SK-N-SH (cell line): ENCODE measurements around the gene GGT5. TPM values are rescaled to one million over a fixed set of nuclear protein-coding genes. Genes with fewer than 3 reads are reported as not detected.

Experiments used
- CTCF ChIA-PET: fragments of 300-600, 350-600 bp; formaldehyde crosslinking; extraction: SDS; loops from one replicate; lab custom pipeline; 2021; lab: Yijun Ruan, JAX
- POLR2A ChIA-PET: fragments of 350-600 bp; sonication (Branson Sonifier 250); formaldehyde crosslinking; extraction: SDS; loops from one replicate; lab custom pipeline; 2020; ENCODE audit warnings: antibody characterized with exemption, inconsistent platforms; lab: Yijun Ruan, JAX
- DNase-seq: peaks from one replicate; pipeline ENCODE4 v3.0.0; 2012
- H2AFZ ChIP-seq: fragments of 200-600 bp; sonication (generic); 2 replicates; pipeline ENCODE4 v1.8.1; 2016; ENCODE audit warnings: antibody characterized with exemption, mild to moderate bottlenecking, low read depth
- H3F3A ChIP-seq: fragments of 200-600 bp; sonication (generic); replicated peaks from 2 replicates; pipeline ENCODE3; 2016; ENCODE audit warnings: antibody characterized with exemption, mild to moderate bottlenecking; ENCODE audit not compliant: insufficient read depth
- H3K27ac ChIP-seq, 2 experiments: fragments of 200-500 bp in 1 of 2; fragments of 200-600 bp in 1 of 2; sonication (Bioruptor generic) in 1 of 2; sonication (generic), shearing (Covaris generic) in 1 of 2; 2 replicates each; pipeline versions ENCODE4 v1.5.1 to v1.6.1; 2014 to 2016; ENCODE audit warnings: low read depth in 2 of 2, inconsistent platforms in 1 of 2, low read length in 1 of 2, mild to moderate bottlenecking in 1 of 2, mixed read lengths in 1 of 2
- H3K27me3 ChIP-seq: fragments of 200-600 bp; sonication (generic), shearing (Covaris generic); 2 replicates; pipeline ENCODE4 v1.6.1; 2016; ENCODE audit warnings: mixed run types; ENCODE audit not compliant: insufficient read depth
- H3K36me3 ChIP-seq, 2 experiments: fragments of 200-500 bp in 1 of 2; fragments of 200-600 bp in 1 of 2; sonication (Bioruptor generic) in 1 of 2; sonication (generic) in 1 of 2; replicated peaks in 1 of 2; 2 replicates each; pipeline versions ENCODE3 to v1.5.1; 2014 to 2016; ENCODE audit warnings: low read length in 1 of 2, mild to moderate bottlenecking in 1 of 2; ENCODE audit not compliant: insufficient read depth in 2 of 2, control insufficient read depth in 1 of 2
- H3K4me1 ChIP-seq, 2 experiments: fragments of 200-500 bp in 1 of 2; fragments of 200-600 bp in 1 of 2; sonication (Bioruptor generic) in 1 of 2; sonication (generic), shearing (Covaris generic) in 1 of 2; 2 replicates each; pipeline versions ENCODE4 v1.5.1 to v1.6.1; 2014 to 2016; ENCODE audit warnings: low read depth in 1 of 2, low read length in 1 of 2, mixed run types in 1 of 2; ENCODE audit not compliant: insufficient read depth in 2 of 2, control insufficient read depth in 1 of 2
- H3K4me2 ChIP-seq: fragments of 200-600 bp; sonication (generic), shearing (Covaris generic); 2 replicates; pipeline ENCODE4 v1.6.1; 2017; ENCODE audit warnings: mixed run types
- H3K4me3 ChIP-seq, 2 experiments: fragments of 200-500 bp in 1 of 2; fragments of 200-600 bp in 1 of 2; sonication (Bioruptor generic) in 1 of 2; sonication (generic), shearing (Covaris generic) in 1 of 2; 2 replicates each; pipeline versions ENCODE4 v1.5.1 to v1.8.1; 2014 to 2016; ENCODE audit warnings: low read depth in 2 of 2, inconsistent platforms in 1 of 2, low read length in 1 of 2, mild to moderate bottlenecking in 1 of 2, mixed read lengths in 1 of 2, moderate library complexity in 1 of 2
- H3K79me2 ChIP-seq: fragments of 200-600 bp; sonication (generic); 2 replicates; pipeline ENCODE4 v1.8.1; 2017; ENCODE audit warnings: mild to moderate bottlenecking; ENCODE audit not compliant: insufficient read depth
- H3K9ac ChIP-seq: fragments of 200-600 bp; sonication (generic); 2 replicates; pipeline ENCODE4 v1.6.1; 2017; ENCODE audit warnings: mixed run types
- H3K9me2 ChIP-seq: fragments of 200-600 bp; sonication (generic); 2 replicates; pipeline ENCODE4 v1.6.1; 2017; ENCODE audit warnings: mixed run types
- H3K9me3 ChIP-seq: fragments of 200-600 bp; sonication (generic); 2 replicates; pipeline ENCODE4 v1.6.1; 2017; ENCODE audit warnings: mixed run types, mild to moderate bottlenecking, moderate library complexity
- H4K20me1 ChIP-seq: fragments of 200-600 bp; sonication (generic); 2 replicates; pipeline ENCODE4 v1.6.1; 2017; ENCODE audit warnings: mild to moderate bottlenecking, mixed run types; ENCODE audit not compliant: insufficient read depth
- CTCF ChIP-seq: fragments of 200-600 bp; sonication (generic); IDR thresholded peaks from 2 replicates; pipeline ENCODE4 v1.6.1; 2017; ENCODE audit warnings: antibody characterized with exemption, mild to moderate bottlenecking, moderate library complexity
- FOSL2 ChIP-seq: IDR thresholded peaks from 2 replicates; pipeline ENCODE4 v1.4.0; 2012; ENCODE audit warnings: low read depth, mild to moderate bottlenecking, moderate library complexity, borderline replicate concordance
- FOXJ3 ChIP-seq: sonication (generic); formaldehyde crosslinking; IDR thresholded peaks from 2 replicates; pipeline ENCODE4 v1.5.1; 2020; ENCODE audit warnings: mild to moderate bottlenecking, missing genetic modification reagents
- GABPA ChIP-seq: IDR thresholded peaks from 2 replicates; pipeline ENCODE4 v1.4.0; 2012; ENCODE audit warnings: low read depth, mild to moderate bottlenecking
- GATA2 ChIP-seq: sonication (generic); formaldehyde crosslinking; IDR thresholded peaks from 2 replicates; pipeline ENCODE4 v1.5.0; 2020; ENCODE audit warnings: mild to moderate bottlenecking, missing genetic modification reagents
- IRF3 ChIP-seq: fragments of 150-350 bp; IDR thresholded peaks from 2 replicates; pipeline ENCODE4 v1.6.1; 2016; ENCODE audit warnings: mild to moderate bottlenecking, low read depth, low read length
- JUND ChIP-seq: IDR thresholded peaks from 2 replicates; pipeline ENCODE4 v1.4.0; 2012
- MAX ChIP-seq: IDR thresholded peaks from 2 replicates; pipeline ENCODE4 v1.4.0; 2012; ENCODE audit warnings: low read depth
- MEF2A ChIP-seq: IDR thresholded peaks from 2 replicates; pipeline ENCODE4 v1.4.0; 2012; ENCODE audit warnings: low read depth, borderline replicate concordance
- MXI1 ChIP-seq: IDR thresholded peaks from 2 replicates; pipeline ENCODE4 v1.6.1; 2012; ENCODE audit warnings: mild to moderate bottlenecking, low read depth, low read length, improper control_type of control experiment
- NFIC ChIP-seq: IDR thresholded peaks from 2 replicates; pipeline ENCODE4 v1.4.0; 2012; ENCODE audit warnings: borderline replicate concordance
- NRF1 ChIP-seq: IDR thresholded peaks from 2 replicates; pipeline ENCODE4 v1.6.1; 2012; ENCODE audit warnings: low read depth, mild to moderate bottlenecking, low read length
- POLR2AphosphoS5 ChIP-seq: IDR thresholded peaks from 2 replicates; pipeline ENCODE4 v1.6.1; 2012; ENCODE audit warnings: low read depth, low read length
- REST ChIP-seq: IDR thresholded peaks from 2 replicates; pipeline ENCODE4 v1.6.1; 2012; ENCODE audit warnings: mild to moderate bottlenecking, low read depth, low read length, moderate library complexity
- RFX5 ChIP-seq: IDR thresholded peaks from 2 replicates; pipeline ENCODE4 v1.6.1; 2012; ENCODE audit warnings: mild to moderate bottlenecking, improper control_type of control experiment, low read length
- RXRA ChIP-seq: IDR thresholded peaks from 2 replicates; pipeline ENCODE4 v1.4.0; 2012; ENCODE audit warnings: low read depth, mild to moderate bottlenecking, borderline replicate concordance
- TCF12 ChIP-seq: IDR thresholded peaks from 2 replicates; pipeline ENCODE4 v1.4.0; 2012
- TEAD4 ChIP-seq: IDR thresholded peaks from 2 replicates; pipeline ENCODE4 v1.4.0; 2012; ENCODE audit warnings: mild to moderate bottlenecking, borderline replicate concordance; ENCODE audit not compliant: insufficient read depth
- USF1 ChIP-seq: IDR thresholded peaks from 2 replicates; pipeline ENCODE4 v1.4.0; 2012; ENCODE audit warnings: low read depth, borderline replicate concordance
- ZBTB33 ChIP-seq: IDR thresholded peaks from 2 replicates; pipeline ENCODE4 v1.4.0; 2012; ENCODE audit warnings: low read depth, borderline replicate concordance
- WGBS: methylation state at CpG from one replicate; pipeline ENCODE4 v1.1.6; 2017; ENCODE audit warnings: low lambda C conversion rate; 5-methylcytosine and 5-hydroxymethylcytosine counted together
- polyA plus RNA-seq, 3 experiments: library from polyadenylated mRNA; depleted of rRNA; stranded (reverse); fragments of >200 nt; gene quantifications; 2 replicates each; pipeline ENCODE4 v1.2.3, GENCODE V29; 2012

GGT5 gene
- polyA plus RNA-seq, 1 of the 3 experiments (the other 2 are of a cell fraction), result 4.6 TPM

- Histone ChIP-seq H3K4me2 (no peak overlapping the region), H2AFZ (no peak overlapping the region), H3K9ac (no peak overlapping the region), H3K27me3 (no peaks in the 10 kb centered on the region), H3K4me1 (peaks cover 0 to 9% of the 10 kb centered on the region in 2 experiments; a peak in 1 of 4 replicates), H3K36me3 (peaks cover 9 to 65% of the 10 kb centered on the region in 2 experiments), H3K9me3 (no peaks in the 10 kb centered on the region), H4K20me1 (no peaks in the 10 kb centered on the region), H3K4me3 (no peak overlapping the region), H3K79me2 (no peaks in the 10 kb centered on the region), H3K9me2 (no peaks in the 10 kb centered on the region), H3K27ac (no peak overlapping the region; a peak in 1 of 4 replicates), H3F3A (peaks cover 5% of the 10 kb centered on the region)
- TF ChIP-seq RXRA (no peak), TEAD4 (no peak), GATA2 (CRISPR knock-in tag) (no peak), POLR2AphosphoS5 (no peak), FOSL2 (no peak), REST (no peak), TCF12 (no peak), CTCF (no peak), USF1 (no peak), MXI1 (no peak), MAX (no peak), GABPA (no peak), IRF3 (no peak), RFX5 (no peak), NFIC (no peak), ZBTB33 (no peak), FOXJ3 (no peak), NRF1 (no peak), MEF2A (no peak), JUND (no peak)
- DNase-seq, result no peak
- ChIA-PET CTCF (interaction anchor here (2.7 to 8.1 kb wide), 2 partner anchors 15 to 18 kb away, joined by 15 to 83 read pairs; no protein-coding TSS in a partner anchor), POLR2A (no interaction called here)
- WGBS, result 89% methylated on average over 3 of the region's 12 CpGs
Measured at GRCh38 chr22:24171822-24172221, 73.1 kb downstream of the GGT5 start.
